ENCODE measurements around the gene MSLN.

Gene MSLN

DNA sequence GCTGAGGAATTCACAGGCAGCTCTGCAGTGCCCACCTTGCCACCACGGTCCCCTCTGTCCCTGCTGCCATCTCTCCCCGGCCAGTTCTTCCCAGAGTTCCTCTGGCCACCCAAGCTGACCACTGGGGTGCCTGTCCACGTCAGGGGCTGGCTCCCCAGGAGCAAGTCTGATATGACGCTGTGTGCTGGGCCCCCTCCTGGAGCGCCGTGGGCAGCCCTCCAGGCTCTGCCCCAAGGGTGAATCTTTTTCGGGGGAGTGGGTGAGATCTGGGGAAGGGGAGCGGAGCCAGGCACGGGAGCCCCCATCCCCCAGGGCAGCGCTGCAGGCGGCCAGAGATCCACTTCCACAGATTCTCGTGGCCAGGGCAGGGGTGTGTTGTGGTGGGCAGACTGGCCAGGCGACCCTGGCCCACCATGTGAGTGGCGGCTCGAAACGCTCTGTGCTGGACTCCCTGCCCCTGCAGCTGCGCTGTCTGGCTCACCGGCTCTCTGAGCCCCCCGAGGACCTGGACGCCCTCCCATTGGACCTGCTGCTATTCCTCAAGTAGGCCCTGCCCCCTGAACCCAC is 3.7 kb downstream of the MSLN start:
- no peak for TF ChIP-seq CTCF (IDR thresholded peaks at IDR 0.05; ENCODE audit: low read depth, low read length)
- no peak for DNase-seq (ENCODE audit: extremely low read depth, low read depth)

GRCh38 chr16:764848-765487 is 4.4 kb downstream of the MSLN start:
- no peak for TF ChIP-seq CTCF (IDR thresholded peaks at IDR 0.05; ENCODE audit: low read depth, low read length)
- DNase-seq (ENCODE audit: extremely low read depth, low read depth) = no peak

GRCh38 chr16:765488-765865 is 4.9 kb downstream of the MSLN start:
- no peak for DNase-seq (ENCODE audit: extremely low read depth, low read depth)
- no peak for TF ChIP-seq CTCF (IDR thresholded peaks at IDR 0.05; ENCODE audit: low read depth, low read length)

GRCh38 chr16:766008-766819 is 5.7 kb downstream of the MSLN start:
- no peak for TF ChIP-seq CTCF (IDR thresholded peaks at IDR 0.05; ENCODE audit: low read depth, low read length)
- no peak for DNase-seq (ENCODE audit: extremely low read depth, low read depth)

- DNase-seq (ENCODE audit: extremely low read depth, low read depth) = no peak
- TF ChIP-seq CTCF (IDR thresholded peaks at IDR 0.05; ENCODE audit: low read depth, low read length) = no peak
Observed at GRCh38 chr16:766820-767640, 6.5 kb downstream of the MSLN start.

DNA sequence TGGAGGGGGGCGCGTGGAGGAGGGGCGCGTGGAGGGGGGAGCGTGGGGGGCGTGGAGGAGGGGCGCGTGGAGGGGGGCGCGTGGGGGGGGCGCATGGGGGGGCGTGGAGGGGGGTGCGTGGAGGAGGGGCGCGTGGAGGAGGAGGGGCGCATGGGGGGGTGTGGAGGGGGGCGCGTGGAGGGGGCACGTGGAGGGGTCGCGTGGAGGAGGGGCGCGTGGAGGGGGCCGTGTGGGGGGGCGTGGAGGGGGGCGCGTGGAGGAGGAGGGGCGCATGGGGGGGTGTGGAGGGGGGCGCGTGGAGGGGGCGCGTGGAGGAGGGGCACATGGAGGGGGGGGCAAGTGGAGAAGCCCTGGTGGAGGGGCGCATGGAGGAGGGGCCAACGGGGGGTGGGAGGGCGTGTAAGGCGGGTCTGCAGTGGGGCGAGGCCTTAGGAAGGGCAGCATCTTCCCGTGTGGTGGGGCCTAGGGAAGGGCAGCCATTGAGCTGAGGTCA is 7.3 kb downstream of the MSLN start:
- TF ChIP-seq CTCF (IDR thresholded peaks at IDR 0.05; ENCODE audit: low read depth, low read length) = no peak

More for the DNA sequence above, 7.3 kb downstream of the MSLN start:
- DNase-seq (ENCODE audit: extremely low read depth, low read depth) = no peak
